ENCODE results near the gene HOXC12. TPM values are rescaled to one million over a fixed set of nuclear protein-coding genes. Genes with fewer than 3 reads are reported as not detected.
A peak's percentile ranks its signal among the peaks of the same experiment; 100 is the strongest.

The HOXC12 gene
- total RNA-seq, 2 experiments from 2014 or later: not detected

- H3K9me3 ChIP-seq (ENCODE audit: control insufficient read depth in 1 of 2, insufficient read depth in 1 of 2, low read length in 2 of 2): peaks cover 4 to 61% of the 10 kb centered on the region in 2 experiments
- peaks cover 14% of the 10 kb centered on the region for H3K4me1 Mint-ChIP-seq (ENCODE audit: low read depth)
- H3K9me3 Mint-ChIP-seq: no peaks in the 10 kb centered on the region
- H3K36me3 Mint-ChIP-seq (ENCODE audit: low read depth): no peaks in the 10 kb centered on the region
- H3K27me3 Mint-ChIP-seq: peaks cover 95% of the 10 kb centered on the region
- H3K27me3 ChIP-seq (ENCODE audit: control insufficient read depth in 1 of 2, insufficient read depth in 2 of 2, low read length in 2 of 2): peaks cover 96 to 99% of the 10 kb centered on the region in 2 experiments
- ChIA-PET POLR2A (no interaction called here), CTCF (no interaction called here)
- intact Hi-C loops (cut with DNase I, micrococcal nuclease): loop anchor here in 1 of 2 experiments (2.0 to 5.0 kb wide), 2 partner anchors 14 to 37 kb away; partner anchors contain the start of gene HOXC10
- peak overlapping the region; percentile 11 for H3K4me3 Mint-ChIP-seq
- no peak overlapping the region for H3K27ac Mint-ChIP-seq
- ATAC-seq (ENCODE audit: poor library complexity) (no peak), DNase-seq (no peak)
- H3K4me1 ChIP-seq (ENCODE audit: insufficient read depth, low read length): peaks cover 30% of the 10 kb centered on the region
- TF ChIP-seq, protein P1, sequence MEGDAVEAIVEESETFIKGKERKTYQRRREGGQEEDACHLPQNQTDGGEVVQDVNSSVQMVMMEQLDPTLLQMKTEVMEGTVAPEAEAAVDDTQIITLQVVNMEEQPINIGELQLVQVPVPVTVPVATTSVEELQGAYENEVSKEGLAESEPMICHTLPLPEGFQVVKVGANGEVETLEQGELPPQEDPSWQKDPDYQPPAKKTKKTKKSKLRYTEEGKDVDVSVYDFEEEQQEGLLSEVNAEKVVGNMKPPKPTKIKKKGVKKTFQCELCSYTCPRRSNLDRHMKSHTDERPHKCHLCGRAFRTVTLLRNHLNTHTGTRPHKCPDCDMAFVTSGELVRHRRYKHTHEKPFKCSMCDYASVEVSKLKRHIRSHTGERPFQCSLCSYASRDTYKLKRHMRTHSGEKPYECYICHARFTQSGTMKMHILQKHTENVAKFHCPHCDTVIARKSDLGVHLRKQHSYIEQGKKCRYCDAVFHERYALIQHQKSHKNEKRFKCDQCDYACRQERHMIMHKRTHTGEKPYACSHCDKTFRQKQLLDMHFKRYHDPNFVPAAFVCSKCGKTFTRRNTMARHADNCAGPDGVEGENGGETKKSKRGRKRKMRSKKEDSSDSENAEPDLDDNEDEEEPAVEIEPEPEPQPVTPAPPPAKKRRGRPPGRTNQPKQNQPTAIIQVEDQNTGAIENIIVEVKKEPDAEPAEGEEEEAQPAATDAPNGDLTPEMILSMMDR (IDR thresholded peaks at IDR 0.05): no peak
- no peaks in the 10 kb centered on the region for H3K36me3 ChIP-seq (ENCODE audit: insufficient read depth, low read length)
- H3K4me3 ChIP-seq (ENCODE audit: low read length): no peak overlapping the region
- H3K27ac ChIP-seq (ENCODE audit: low read depth in 1 of 2, low read length in 2 of 2): no peak overlapping the region
Observed at GRCh38 chr12:53950437-53950773, 4.3 kb upstream of the HOXC12 start.

GRCh38 chr12:53950789-53951576 lies 3.7 kb upstream of the HOXC12 start:
- DNase-seq (no peak), ATAC-seq (ENCODE audit: poor library complexity) (no peak)
- ChIA-PET CTCF (no interaction called here), POLR2A (no interaction called here)
- intact Hi-C loops (cut with DNase I, micrococcal nuclease): loop anchor here in 1 of 2 experiments (2.0 to 5.0 kb wide), 2 partner anchors 14 to 36 kb away; partner anchors contain the start of gene HOXC10
- Mint-ChIP-seq H3K9me3 (no peaks in the 10 kb centered on the region), H3K36me3 (ENCODE audit: low read depth) (no peaks in the 10 kb centered on the region), H3K27ac (no peak overlapping the region), H3K4me1 (ENCODE audit: low read depth) (peaks cover 20% of the 10 kb centered on the region), H3K4me3 (no peak overlapping the region), H3K27me3 (peaks cover 95% of the 10 kb centered on the region)
- Histone ChIP-seq H3K9me3 (ENCODE audit: control insufficient read depth in 1 of 2, insufficient read depth in 1 of 2, low read length in 2 of 2) (peaks cover 4 to 64% of the 10 kb centered on the region in 2 experiments), H3K36me3 (ENCODE audit: insufficient read depth, low read length) (no peaks in the 10 kb centered on the region), H3K4me1 (ENCODE audit: insufficient read depth, low read length) (peaks cover 35% of the 10 kb centered on the region), H3K27me3 (ENCODE audit: control insufficient read depth in 1 of 2, insufficient read depth in 2 of 2, low read length in 2 of 2) (peaks cover 96 to 99% of the 10 kb centered on the region in 2 experiments), H3K27ac (ENCODE audit: low read depth in 1 of 2, low read length in 2 of 2) (no peak overlapping the region), H3K4me3 (ENCODE audit: low read length) (no peak overlapping the region)
- TF ChIP-seq, protein P1 (IDR thresholded peaks at IDR 0.05): no peak

- Mint-ChIP-seq H3K27me3 (peaks cover 95% of the 10 kb centered on the region), H3K4me3 (no peak overlapping the region), H3K4me1 (ENCODE audit: low read depth) (peaks cover 28% of the 10 kb centered on the region), H3K36me3 (ENCODE audit: low read depth) (no peaks in the 10 kb centered on the region), H3K27ac (no peak overlapping the region), H3K9me3 (no peaks in the 10 kb centered on the region)
- intact Hi-C loops (cut with DNase I, micrococcal nuclease): loop anchor here in 1 of 2 experiments (2.0 to 5.0 kb wide), 2 partner anchors 15 to 36 kb away; partner anchors contain the start of gene HOXC10
- peaks cover 96 to 99% of the 10 kb centered on the region in 2 experiments for H3K27me3 ChIP-seq (ENCODE audit: control insufficient read depth in 1 of 2, insufficient read depth in 2 of 2, low read length in 2 of 2)
- no peak overlapping the region for H3K27ac ChIP-seq (ENCODE audit: low read depth in 1 of 2, low read length in 2 of 2)
- peaks cover 43% of the 10 kb centered on the region for H3K4me1 ChIP-seq (ENCODE audit: insufficient read depth, low read length)
- ChIA-PET CTCF (no interaction called here), POLR2A (no interaction called here)
- H3K36me3 ChIP-seq (ENCODE audit: insufficient read depth, low read length): no peaks in the 10 kb centered on the region
- ATAC-seq (ENCODE audit: poor library complexity) (no peak), DNase-seq (no peak)
- H3K4me3 ChIP-seq (ENCODE audit: low read length): no peak overlapping the region
- TF ChIP-seq, protein P1 (IDR thresholded peaks at IDR 0.05): no peak
- H3K9me3 ChIP-seq (ENCODE audit: control insufficient read depth in 1 of 2, insufficient read depth in 1 of 2, low read length in 2 of 2): peaks cover 4 to 72% of the 10 kb centered on the region in 2 experiments
Observed at GRCh38 chr12:53951577-53952334, 2.9 kb upstream of the HOXC12 start.

All from CD4-positive, alpha-beta T cell (primary cell).